MCF 10A (cell line): ENCODE measurements around the gene DICER1. TPM values are rescaled to one million over a fixed set of nuclear protein-coding genes. Genes with fewer than 3 reads are reported as not detected.

Source experiments
- BruUV-seq: library from RNA; stranded (reverse); fragments of 400-500 nt; replicated peaks from 2 replicates; lab custom pipeline; 2021; lab: Mats Ljungman, UMichigan
- CTCF ChIA-PET: fragments of 300-600 bp; sonication (Branson Sonifier 250); formaldehyde crosslinking; extraction: SDS; loops from one replicate; lab custom pipeline; 2021; ENCODE audit warnings: antibody characterized with exemption, inconsistent platforms; lab: Yijun Ruan, JAX
- POLR2A ChIA-PET: fragments of 300-600, 350-650 bp; sonication (Branson Sonifier 250); formaldehyde crosslinking; extraction: SDS; loops from one replicate; lab custom pipeline; 2020; ENCODE audit warnings: antibody characterized with exemption, inconsistent platforms; lab: Yijun Ruan, JAX
- DNase-seq: peaks from one replicate; pipeline ENCODE4 v3.0.0-alpha.2; 2018; ENCODE audit not compliant: unreplicated experiment
- H3K27ac Mint-ChIP-seq: one replicate; pipeline ENCODE4 v1.8.0; 2022; ENCODE audit warnings: mild to moderate bottlenecking, low read depth, mixed read lengths; ENCODE audit not compliant: unreplicated experiment
- H3K27me3 Mint-ChIP-seq: one replicate; pipeline ENCODE4 v1.8.0; 2022; ENCODE audit warnings: mixed read lengths; ENCODE audit not compliant: insufficient read depth, unreplicated experiment
- H3K36me3 Mint-ChIP-seq: one replicate; pipeline ENCODE4 v1.8.0; 2022; ENCODE audit warnings: mild to moderate bottlenecking, moderate library complexity, mixed read lengths; ENCODE audit not compliant: insufficient read depth, unreplicated experiment
- H3K4me1 Mint-ChIP-seq: one replicate; pipeline ENCODE4 v1.8.0; 2022; ENCODE audit warnings: mixed read lengths; ENCODE audit not compliant: insufficient read depth, unreplicated experiment
- H3K4me3 Mint-ChIP-seq: one replicate; pipeline ENCODE4 v1.8.0; 2022; ENCODE audit warnings: mild to moderate bottlenecking, moderate library complexity, mixed read lengths; ENCODE audit not compliant: unreplicated experiment
- H3K9me3 Mint-ChIP-seq: one replicate; pipeline ENCODE4 v1.8.0; 2022; ENCODE audit warnings: mixed read lengths; ENCODE audit not compliant: unreplicated experiment
- CTCF ChIP-seq: fragments of 200-600 bp; IDR thresholded peaks from one replicate; pipeline ENCODE4 v1.8.0; 2022; ENCODE audit warnings: antibody characterized with exemption, mild to moderate bottlenecking; ENCODE audit not compliant: unreplicated experiment
- intact Hi-C: fragments of 100-400 bp; cut with micrococcal nuclease; formaldehyde crosslinking; loops from 2 replicates; pipeline ENCODE4 v1.14.1; 2022
- total RNA-seq: library from RNA; stranded (reverse); gene quantifications from 2 replicates; pipeline ENCODE4 v1.2.3, GENCODE V29; 2022

DICER1 gene
- total RNA-seq, 1 experiment from 2014 or later, result 35.6 TPM

DNA sequence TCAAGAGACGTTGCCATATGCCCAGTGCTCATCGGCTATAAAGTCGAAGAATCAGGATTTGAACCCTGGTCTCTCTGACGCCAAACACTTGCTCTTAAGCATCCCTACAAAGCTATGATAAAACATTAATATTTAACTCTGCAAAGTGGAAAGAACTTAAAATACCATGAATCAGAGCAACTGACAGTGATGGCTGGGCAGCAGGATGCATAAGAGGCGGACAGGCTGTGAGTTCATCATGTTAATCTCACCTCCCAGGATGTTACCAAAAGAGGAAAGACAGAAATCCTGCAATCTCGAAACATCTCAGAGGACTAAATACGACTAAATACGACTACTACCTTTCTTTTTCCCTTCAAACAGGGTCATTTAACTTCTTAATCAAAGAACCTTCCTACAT is 5.8 kb downstream of the DICER1 start:
- H3K4me1 Mint-ChIP-seq, result peaks cover 51% of the 10 kb centered on the region
- TF ChIP-seq CTCF, result no peak
- POLR2A ChIA-PET, result no interaction called here
- H3K9me3 Mint-ChIP-seq, result no peaks in the 10 kb centered on the region
- no peaks in the 10 kb centered on the region for H3K27me3 Mint-ChIP-seq
- no peak for DNase-seq
- no peak overlapping the region for H3K4me3 Mint-ChIP-seq
- peaks cover 7% of the 10 kb centered on the region for H3K36me3 Mint-ChIP-seq
- BruUV-seq, result no TSS peak
- CTCF ChIA-PET, result no interaction called here
- intact Hi-C loops, result no loop called here
- H3K27ac Mint-ChIP-seq, result no peak overlapping the region

GRCh38 chr14:95150910-95151309 is 6.4 kb downstream of the DICER1 start:
- peaks cover 58% of the 10 kb centered on the region for H3K4me1 Mint-ChIP-seq
- H3K27ac Mint-ChIP-seq, result no peak overlapping the region
- H3K36me3 Mint-ChIP-seq, result peaks cover 7% of the 10 kb centered on the region
- H3K4me3 Mint-ChIP-seq, result no peak overlapping the region
- intact Hi-C loops, result no loop called here
- DNase-seq, result no peak
- H3K27me3 Mint-ChIP-seq, result no peaks in the 10 kb centered on the region
- ChIA-PET POLR2A (interaction anchor here (2.3 kb wide), 1 partner anchor 10 kb away, joined by 7 read pairs; no protein-coding TSS in a partner anchor), CTCF (interaction anchor here (0.7 to 1.3 kb wide), 4 partner anchors 23 to 1260 kb away, joined by 3 read pairs; no protein-coding TSS in a partner anchor)
- BruUV-seq, result no TSS peak
- TF ChIP-seq CTCF, result no peak
- H3K9me3 Mint-ChIP-seq, result no peaks in the 10 kb centered on the region

- BruUV-seq, result no TSS peak
- intact Hi-C loops, result no loop called here
- Mint-ChIP-seq H3K27me3 (no peaks in the 10 kb centered on the region), H3K9me3 (peaks cover 6% of the 10 kb centered on the region), H3K4me1 (peaks cover 55% of the 10 kb centered on the region), H3K27ac (peak overlapping the region; percentile 67), H3K4me3 (no peak overlapping the region), H3K36me3 (peaks cover 7% of the 10 kb centered on the region)
- ChIA-PET POLR2A (interaction anchor here (1.0 to 2.9 kb wide), 3 partner anchors 8 to 386 kb away, joined by 3 to 8 read pairs (median 7); partner anchors contain the start of gene DICER1), CTCF (interaction anchor here (1.3 kb wide), 1 partner anchor 281 kb away, joined by 3 read pairs; no protein-coding TSS in a partner anchor)
- DNase-seq, result no peak
- no peak for TF ChIP-seq CTCF
Measured at GRCh38 chr14:95149441-95149840, 7.9 kb downstream of the DICER1 start.

- intact Hi-C loops, result no loop called here
- BruUV-seq, result no TSS peak
- no peak for DNase-seq
- H3K27ac Mint-ChIP-seq, result peak overlapping the region; percentile 12
- no peaks in the 10 kb centered on the region for H3K27me3 Mint-ChIP-seq
- H3K36me3 Mint-ChIP-seq, result peaks cover 7% of the 10 kb centered on the region
- H3K9me3 Mint-ChIP-seq, result peaks cover 6% of the 10 kb centered on the region
- no peak for TF ChIP-seq CTCF
- POLR2A ChIA-PET, result interaction anchor here (0.7 to 2.9 kb wide), 2 partner anchors 9 to 10 kb away, joined by 3 to 8 read pairs; partner anchors contain the start of gene DICER1
- CTCF ChIA-PET, result no interaction called here
- H3K4me3 Mint-ChIP-seq, result no peak overlapping the region
- H3K4me1 Mint-ChIP-seq, result peaks cover 43% of the 10 kb centered on the region
Measured at GRCh38 chr14:95147597-95147996, 9.7 kb downstream of the DICER1 start.
